Rectal smooth muscle tissue (tissue), 1 donor: ENCODE data around the gene MRPL12.

Source experiments
- H3K27ac ChIP-seq: one replicate; pipeline ENCODE4 v1.7.0; 2013; ENCODE audit warnings: low read depth, low read length, inconsistent platforms
- H3K27me3 ChIP-seq: one replicate; pipeline ENCODE4 v1.7.0; 2013; ENCODE audit warnings: low read length; ENCODE audit not compliant: control insufficient read depth, insufficient read depth
- H3K36me3 ChIP-seq: one replicate; pipeline ENCODE4 v1.7.0; 2013; ENCODE audit warnings: low read length; ENCODE audit not compliant: control insufficient read depth, insufficient read depth
- H3K4me1 ChIP-seq: one replicate; pipeline ENCODE4 v1.7.0; 2013; ENCODE audit warnings: low read length; ENCODE audit not compliant: control insufficient read depth, insufficient read depth
- H3K4me3 ChIP-seq: one replicate; pipeline ENCODE4 v1.7.0; 2013; ENCODE audit warnings: low read length
- H3K9ac ChIP-seq: one replicate; pipeline ENCODE4 v1.7.0; 2013; ENCODE audit warnings: low read length

Gene MRPL12

GRCh38 chr17:81717049-81717765 is 14.0 kb downstream of the MRPL12 start:
- no peaks in the 10 kb centered on the region for H3K27me3 ChIP-seq
- H3K9ac ChIP-seq, result no peak overlapping the region
- no peak overlapping the region for H3K4me3 ChIP-seq
- peaks cover 4% of the 10 kb centered on the region for H3K4me1 ChIP-seq
- no peak overlapping the region for H3K27ac ChIP-seq
- no peaks in the 10 kb centered on the region for H3K36me3 ChIP-seq

GRCh38 chr17:81717766-81718089 is 14.6 kb downstream of the MRPL12 start:
- H3K9ac ChIP-seq, result no peak overlapping the region

GRCh38 chr17:81719410-81720266 is 16.5 kb downstream of the MRPL12 start:
- Histone ChIP-seq H3K27me3 (no peaks in the 10 kb centered on the region), H3K4me3 (no peak overlapping the region), H3K9ac (no peak overlapping the region), H3K36me3 (no peaks in the 10 kb centered on the region), H3K27ac (no peak overlapping the region), H3K4me1 (no peaks in the 10 kb centered on the region)

More at GRCh38 chr17:81717766-81718089, 14.6 kb downstream of the MRPL12 start:
- peaks cover 2% of the 10 kb centered on the region for H3K4me1 ChIP-seq
- no peaks in the 10 kb centered on the region for H3K36me3 ChIP-seq
- H3K27ac ChIP-seq, result no peak overlapping the region
- H3K27me3 ChIP-seq, result no peaks in the 10 kb centered on the region
- no peak overlapping the region for H3K4me3 ChIP-seq

DNA sequence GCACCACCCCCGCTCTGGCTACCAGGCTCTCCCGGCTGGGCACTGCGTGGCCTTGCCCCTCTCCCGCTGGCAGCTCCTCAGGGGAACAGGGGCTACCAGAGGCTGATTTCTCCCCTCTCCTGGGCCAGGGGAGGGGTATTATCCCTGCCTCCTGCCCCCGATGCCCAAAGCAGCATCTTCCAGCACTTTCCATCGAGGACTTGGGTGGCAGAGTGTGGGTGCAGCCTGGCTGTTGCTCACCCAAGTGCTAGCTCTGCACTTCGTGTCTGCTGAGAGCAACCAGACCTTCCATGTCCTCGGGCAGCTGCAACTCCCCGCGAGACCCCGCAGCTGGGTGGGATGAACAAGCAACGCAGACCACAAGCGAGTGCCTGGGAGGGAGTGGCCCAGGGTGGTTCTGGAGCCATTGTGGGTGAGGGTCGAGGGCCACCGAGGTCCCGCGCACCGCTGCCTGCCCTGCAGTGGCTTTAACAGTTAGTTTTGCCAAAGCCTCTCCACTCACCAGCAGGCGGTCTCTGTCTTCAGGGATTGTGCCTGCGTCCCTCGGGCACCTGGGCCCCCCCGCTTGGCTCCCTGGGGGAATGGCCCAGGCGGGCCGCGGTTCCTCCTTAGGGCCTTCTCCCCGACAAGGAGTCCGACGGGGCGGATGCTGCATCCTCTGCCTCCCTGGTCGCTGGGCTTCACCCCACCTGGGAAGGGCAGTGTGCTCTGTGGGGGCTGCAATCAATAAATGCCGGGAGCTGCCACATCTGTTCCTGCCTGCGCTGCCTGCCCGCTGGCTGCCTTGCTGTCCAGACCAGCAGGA is 17.3 kb downstream of the MRPL12 start:
- H3K9ac ChIP-seq, result no peak overlapping the region
- no peaks in the 10 kb centered on the region for H3K27me3 ChIP-seq
- H3K4me1 ChIP-seq, result no peaks in the 10 kb centered on the region
- H3K36me3 ChIP-seq, result no peaks in the 10 kb centered on the region
- no peak overlapping the region for H3K4me3 ChIP-seq
- no peak overlapping the region for H3K27ac ChIP-seq

GRCh38 chr17:81722184-81723120 is 19.3 kb downstream of the MRPL12 start:
- Histone ChIP-seq H3K9ac (no peak overlapping the region), H3K27me3 (peaks cover 5% of the 10 kb centered on the region), H3K4me3 (no peak overlapping the region), H3K36me3 (no peaks in the 10 kb centered on the region), H3K4me1 (no peaks in the 10 kb centered on the region), H3K27ac (no peak overlapping the region)

- Histone ChIP-seq H3K27ac (no peak overlapping the region), H3K9ac (no peak overlapping the region), H3K4me1 (no peaks in the 10 kb centered on the region), H3K27me3 (peaks cover 5% of the 10 kb centered on the region), H3K36me3 (no peaks in the 10 kb centered on the region), H3K4me3 (no peak overlapping the region)
These were observed 20.6 kb downstream of the MRPL12 start for GRCh38 chr17:81723651-81724209.

DNA sequence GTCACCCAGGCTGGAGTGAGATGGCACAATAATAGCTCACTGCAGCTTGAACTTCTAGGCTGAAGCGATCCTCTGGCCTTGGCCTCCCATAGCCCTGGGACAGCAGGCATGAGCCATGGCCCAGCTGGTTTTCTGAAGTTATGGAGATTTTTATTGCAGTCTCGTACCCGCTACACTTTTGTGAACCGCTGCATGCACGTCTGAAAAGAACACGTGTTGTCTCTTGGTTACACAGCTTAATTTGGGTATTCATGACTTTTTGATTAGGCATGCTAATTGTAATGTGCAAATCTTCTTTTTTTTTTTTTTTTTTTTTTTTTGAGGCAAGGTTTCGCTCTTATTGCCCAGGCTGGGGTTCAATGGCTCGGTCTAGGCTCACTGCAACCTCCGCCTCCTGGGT is 22.3 kb downstream of the MRPL12 start:
- Histone ChIP-seq H3K27me3 (peaks cover 7% of the 10 kb centered on the region), H3K4me3 (no peak overlapping the region), H3K4me1 (no peaks in the 10 kb centered on the region), H3K36me3 (no peaks in the 10 kb centered on the region), H3K9ac (no peak overlapping the region), H3K27ac (no peak overlapping the region)

GRCh38 chr17:81726004-81726403 is 22.8 kb downstream of the MRPL12 start:
- Histone ChIP-seq H3K4me3 (no peak overlapping the region), H3K27me3 (peaks cover 7% of the 10 kb centered on the region), H3K36me3 (no peaks in the 10 kb centered on the region), H3K4me1 (no peaks in the 10 kb centered on the region), H3K27ac (no peak overlapping the region), H3K9ac (no peak overlapping the region)

DNA sequence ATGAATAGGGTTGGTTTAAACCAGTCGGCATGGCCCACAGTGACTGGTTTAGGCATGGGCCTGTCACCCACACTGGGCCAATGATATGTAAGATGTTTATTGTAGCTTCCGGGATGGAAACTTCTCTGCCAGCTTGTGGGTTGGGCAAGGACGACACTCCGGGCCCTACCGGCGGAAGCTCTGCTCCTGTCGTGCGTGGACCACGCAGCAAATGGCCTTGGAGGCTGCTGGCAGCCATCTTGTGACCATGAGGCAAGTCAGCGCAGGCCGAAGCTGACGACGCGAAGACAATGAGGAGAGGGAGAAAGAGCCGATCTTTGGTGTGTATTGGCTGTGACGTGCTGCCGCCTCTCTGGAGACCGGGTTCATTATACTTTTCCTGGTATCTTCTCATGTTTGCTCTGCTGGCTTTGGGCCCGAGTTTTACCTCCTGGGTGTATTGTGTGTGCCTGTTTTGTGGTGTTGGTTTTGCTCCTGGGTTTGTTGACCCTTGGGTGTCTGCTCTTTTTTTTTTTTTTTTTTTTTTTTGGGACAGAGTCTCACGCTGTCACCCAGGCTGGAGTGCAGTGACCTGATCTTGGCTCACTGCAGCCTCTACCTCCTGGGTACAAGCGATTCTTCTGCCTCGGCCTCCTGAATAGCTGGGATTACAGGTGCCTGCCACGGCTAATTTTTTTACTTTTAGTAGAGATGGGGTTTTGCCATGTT is 24.3 kb downstream of the MRPL12 start:
- Histone ChIP-seq H3K4me3 (no peak overlapping the region), H3K27ac (no peak overlapping the region), H3K27me3 (peaks cover 7% of the 10 kb centered on the region), H3K36me3 (no peaks in the 10 kb centered on the region), H3K4me1 (no peaks in the 10 kb centered on the region), H3K9ac (no peak overlapping the region)

- H3K27ac ChIP-seq, result no peak overlapping the region
- peaks cover 4% of the 10 kb centered on the region for H3K27me3 ChIP-seq
- no peak overlapping the region for H3K4me3 ChIP-seq
- H3K4me1 ChIP-seq, result no peaks in the 10 kb centered on the region
- no peaks in the 10 kb centered on the region for H3K36me3 ChIP-seq
- H3K9ac ChIP-seq, result no peak overlapping the region
These were observed 30.6 kb downstream of the MRPL12 start for GRCh38 chr17:81733507-81734404.
